B cell (primary cell): ENCODE results near the gene ZNF79.

Experiments
- EZH2 ChIP-seq: IDR thresholded peaks from 2 replicates; pipeline ENCODE4 v1.6.1; 2012; ENCODE audit warnings: borderline replicate concordance, low read depth, mild to moderate bottlenecking, moderate library complexity, low read length; ENCODE audit not compliant: insufficient read depth, poor library complexity, severe bottlenecking
- TF ChIP-seq, protein P1 (sequence below): fragments of 200-600 bp; IDR thresholded peaks from one replicate; pipeline ENCODE4 v1.8.0; 2022; ENCODE audit warnings: antibody characterized with exemption, mild to moderate bottlenecking

DNA sequence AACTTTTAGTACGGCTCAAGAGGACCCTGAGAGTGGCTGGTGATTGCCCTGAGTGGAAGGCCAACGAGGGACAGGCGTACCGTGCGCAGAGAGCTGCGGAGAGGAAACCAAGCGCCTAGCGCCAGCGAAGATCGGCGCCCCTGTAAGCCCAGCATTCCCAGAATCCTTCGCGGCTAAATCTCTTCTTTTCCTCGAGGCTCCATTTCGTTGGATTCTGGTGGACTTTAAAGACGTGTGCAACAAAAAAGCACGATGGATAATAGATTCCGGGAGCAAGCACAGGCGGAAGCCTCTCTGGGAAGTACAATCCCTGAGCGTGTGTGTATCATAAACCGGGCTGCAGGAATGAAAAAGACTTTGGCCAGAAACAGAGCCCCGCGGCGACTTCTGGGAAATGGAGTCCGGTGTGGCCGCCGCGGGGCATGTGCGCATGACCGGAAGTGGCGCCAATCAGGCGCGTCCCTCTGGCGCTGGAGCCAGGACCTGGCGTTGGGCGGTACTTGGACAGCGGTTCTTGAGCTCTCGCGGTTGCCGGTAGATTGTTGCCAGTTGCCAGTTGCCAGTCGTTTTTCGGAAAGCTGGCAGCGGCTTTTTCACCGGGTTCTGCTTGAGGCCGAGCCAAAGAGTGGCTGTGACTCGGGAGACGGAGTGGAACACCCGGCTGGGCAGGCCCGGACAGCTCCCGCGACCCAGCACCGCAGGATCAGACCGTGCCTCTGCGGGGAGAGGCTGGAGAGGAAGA, at the start of gene ZNF79:
- TF ChIP-seq, protein P1, sequence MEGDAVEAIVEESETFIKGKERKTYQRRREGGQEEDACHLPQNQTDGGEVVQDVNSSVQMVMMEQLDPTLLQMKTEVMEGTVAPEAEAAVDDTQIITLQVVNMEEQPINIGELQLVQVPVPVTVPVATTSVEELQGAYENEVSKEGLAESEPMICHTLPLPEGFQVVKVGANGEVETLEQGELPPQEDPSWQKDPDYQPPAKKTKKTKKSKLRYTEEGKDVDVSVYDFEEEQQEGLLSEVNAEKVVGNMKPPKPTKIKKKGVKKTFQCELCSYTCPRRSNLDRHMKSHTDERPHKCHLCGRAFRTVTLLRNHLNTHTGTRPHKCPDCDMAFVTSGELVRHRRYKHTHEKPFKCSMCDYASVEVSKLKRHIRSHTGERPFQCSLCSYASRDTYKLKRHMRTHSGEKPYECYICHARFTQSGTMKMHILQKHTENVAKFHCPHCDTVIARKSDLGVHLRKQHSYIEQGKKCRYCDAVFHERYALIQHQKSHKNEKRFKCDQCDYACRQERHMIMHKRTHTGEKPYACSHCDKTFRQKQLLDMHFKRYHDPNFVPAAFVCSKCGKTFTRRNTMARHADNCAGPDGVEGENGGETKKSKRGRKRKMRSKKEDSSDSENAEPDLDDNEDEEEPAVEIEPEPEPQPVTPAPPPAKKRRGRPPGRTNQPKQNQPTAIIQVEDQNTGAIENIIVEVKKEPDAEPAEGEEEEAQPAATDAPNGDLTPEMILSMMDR = peak; percentile 9
- no peak for TF ChIP-seq EZH2
